Testis (tissue), 2 donors: Measurements from ENCODE around the gene SEL1L3.

Experiments used
- CTCF ChIP-seq, 3 experiments: fragments of 450-650 bp in 2 of 3; fragments of 200-600 bp in 1 of 3; sonication (generic) in 1 of 3; IDR thresholded peaks; one replicate each; pipeline ENCODE4 v1.5.1; 2016 to 2019; ENCODE audit warnings: antibody characterized with exemption in 3 of 3, mild to moderate bottlenecking in 2 of 3, moderate library complexity in 1 of 3
- POLR2A ChIP-seq: fragments of 450-650 bp; IDR thresholded peaks from one replicate; pipeline ENCODE4 v1.6.1; 2017; ENCODE audit warnings: antibody characterized with exemption, mild to moderate bottlenecking, moderate library complexity

- TF ChIP-seq CTCF (IDR thresholded peaks at IDR 0.05) (no peak), POLR2A (no peak)
Observed at GRCh38 chr4:25771672-25772071, 91.1 kb downstream of the SEL1L3 start.
